Gastroesophageal sphincter (tissue), 4 donors: Measurements from ENCODE around the gene LAMA5. TPM values are rescaled to one million over a fixed set of nuclear protein-coding genes. Genes with fewer than 3 reads are reported as not detected.

Experiments used
- ATAC-seq: fragments of 150-250 bp; one replicate; pipeline ENCODE4 v1.9.1; 2016; ENCODE audit warnings: mild to moderate bottlenecking, moderate library complexity
- H3K27ac ChIP-seq, 4 donors: fragments of 200-600 bp; sonication (generic) in 3 of 4; 1 replicate in 3 of 4; 2 replicates in 1 of 4; pipeline ENCODE4 v1.5.1; 2016 to 2019
- H3K27me3 ChIP-seq: fragments of 200-600 bp; sonication (generic); one replicate; pipeline ENCODE4 v1.5.1; 2019
- H3K36me3 ChIP-seq, 2 donors: fragments of 200-600 bp; sonication (generic); one replicate each; pipeline ENCODE4 v1.5.1; 2019; ENCODE audit warnings: control low read depth in 1 of 2
- H3K4me1 ChIP-seq, 3 donors: fragments of 200-600 bp; sonication (generic); 1 replicate in 2 of 3; 2 replicates in 1 of 3; pipeline ENCODE4 v1.5.1; 2016 to 2019; ENCODE audit warnings: control low read depth in 2 of 3
- H3K4me3 ChIP-seq, 2 donors: fragments of 200-600 bp; sonication (generic); one replicate each; pipeline ENCODE4 v1.5.1; 2019; ENCODE audit warnings: mild to moderate bottlenecking in 1 of 2, moderate library complexity in 1 of 2
- H3K9me3 ChIP-seq, 3 donors: fragments of 200-600 bp; sonication (generic); one replicate each; pipeline ENCODE4 v1.5.1; 2017 to 2019; ENCODE audit warnings: control low read depth in 2 of 3
- CTCF ChIP-seq, 4 experiments: fragments of 200-600 bp in 2 of 4; fragments of 450-650 bp in 2 of 4; sonication (generic) in 1 of 4; IDR thresholded peaks; one replicate each; pipeline ENCODE4 v1.5.1; 2017 to 2019; ENCODE audit warnings: antibody characterized with exemption in 4 of 4, mild to moderate bottlenecking in 2 of 4, moderate library complexity in 2 of 4
- EP300 ChIP-seq: sonication (generic); formaldehyde crosslinking; IDR thresholded peaks from one replicate; pipeline ENCODE4 v1.6.1; 2017; ENCODE audit warnings: antibody characterized with exemption, mild to moderate bottlenecking
- POLR2A ChIP-seq, 2 donors: fragments of 450-650 bp; IDR thresholded peaks; one replicate each; pipeline ENCODE4 v1.6.1; 2017; ENCODE audit warnings: antibody characterized with exemption in 2 of 2, mild to moderate bottlenecking in 2 of 2, moderate library complexity in 1 of 2
- POLR2AphosphoS5 ChIP-seq: sonication (generic); formaldehyde crosslinking; IDR thresholded peaks from one replicate; pipeline ENCODE4 v1.6.1; 2017; ENCODE audit warnings: antibody characterized with exemption
- WGBS, 2 donors: methylation state at CpG; one replicate each; pipeline ENCODE4 v1.1.5; 2018; ENCODE audit warnings: low coverage in 1 of 2; 5-methylcytosine and 5-hydroxymethylcytosine counted together
- total RNA-seq, 4 donors: library from RNA; depleted of rRNA; stranded (reverse); fragments of >200 nt; gene quantifications; one replicate each; pipeline ENCODE4 v1.1.0, GENCODE V29; 2016

LAMA5 gene
- total RNA-seq, 4 donors from 2014 or later = 58.6 to 259 (median 172) TPM

DNA sequence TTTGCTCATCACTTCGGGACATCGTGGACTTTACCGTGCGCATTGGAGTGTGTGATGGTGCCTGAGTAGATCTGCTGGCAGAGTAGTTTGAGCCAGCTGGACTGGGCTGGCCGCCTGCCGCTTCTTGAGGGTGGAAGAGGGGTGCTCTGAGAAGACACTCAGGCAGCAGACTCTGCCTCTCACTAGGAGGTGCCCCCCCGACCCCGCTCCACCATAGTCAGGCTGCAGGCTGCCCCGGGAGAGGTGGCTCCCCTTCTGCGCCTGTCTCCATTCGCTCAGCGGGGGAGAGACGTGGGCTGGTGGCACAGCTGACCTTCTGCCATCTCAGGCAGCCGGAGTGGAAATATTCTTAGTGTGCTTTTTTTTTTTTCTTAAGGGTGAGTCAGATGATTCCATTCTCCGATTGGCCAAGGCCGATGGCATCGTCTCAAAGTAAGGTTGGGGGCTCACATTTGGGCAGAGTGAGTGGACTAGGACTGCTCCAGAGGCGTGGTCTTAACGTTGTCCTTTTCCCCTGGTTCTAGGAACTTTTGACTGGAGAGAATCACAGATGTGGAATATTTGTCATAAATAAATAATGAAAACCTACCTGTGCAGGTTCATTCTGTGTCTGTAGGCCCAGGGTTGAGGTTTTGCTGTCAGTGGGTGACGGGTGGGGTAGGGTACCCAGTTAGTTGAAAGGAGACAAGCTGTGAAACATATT, 21.0 kb upstream of the LAMA5 start:
- peaks cover 0 to 55% of the 10 kb centered on the region in 2 donors for H3K36me3 ChIP-seq
- no peak for ATAC-seq
- WGBS, 2 donors = 54 to 63% methylated on average over 7 to 10 of the region's 20 CpGs

DNA sequence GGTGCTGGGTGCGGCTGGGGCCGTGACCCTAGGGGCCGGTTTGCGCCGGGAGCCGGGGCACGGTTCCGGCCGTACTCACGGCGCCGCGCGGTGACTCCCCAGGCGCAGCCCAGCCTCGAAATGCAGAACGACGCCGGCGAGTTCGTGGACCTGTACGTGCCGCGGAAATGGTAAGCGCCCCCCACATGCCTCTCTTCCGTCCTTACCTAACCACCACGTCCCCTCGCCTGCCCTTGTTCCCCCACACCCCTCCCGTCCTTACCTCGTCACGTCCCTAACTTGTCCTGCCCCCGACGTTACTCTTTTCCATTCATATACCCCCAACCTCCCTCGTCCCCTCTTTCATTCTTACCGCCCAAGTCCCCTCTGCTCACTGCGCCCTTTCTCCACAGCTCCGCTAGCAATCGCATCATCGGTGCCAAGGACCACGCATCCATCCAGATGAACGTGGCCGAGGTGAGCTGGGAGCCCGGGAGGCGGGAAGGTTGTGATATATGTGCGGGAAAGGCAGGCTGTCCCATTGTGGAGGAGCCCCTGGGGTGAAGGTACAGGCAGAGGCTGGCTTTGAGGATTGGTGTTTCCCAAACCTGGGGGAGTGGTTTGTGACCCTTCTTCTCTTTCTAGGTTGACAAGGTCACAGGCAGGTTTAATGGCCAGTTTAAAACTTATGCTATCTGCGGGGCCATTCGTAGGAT, 20.3 kb upstream of the LAMA5 start:
- peak overlapping the region; percentile 89 to 96 (median 94) for H3K27ac ChIP-seq

More for the DNA sequence above, 21.0 kb upstream of the LAMA5 start:
- Histone ChIP-seq H3K4me1 (peaks cover 0 to 33% (median 19%) of the 10 kb centered on the region in 3 donors), H3K9me3 (no peaks in the 10 kb centered on the region), H3K27me3 (no peaks in the 10 kb centered on the region), H3K4me3 (peak overlapping the region in 1 of 2 donors; percentile 92), H3K27ac (peak overlapping the region in 3 of 4 donors; percentile 5 to 96 (median 95))
- no peak for TF ChIP-seq POLR2AphosphoS5

DNA sequence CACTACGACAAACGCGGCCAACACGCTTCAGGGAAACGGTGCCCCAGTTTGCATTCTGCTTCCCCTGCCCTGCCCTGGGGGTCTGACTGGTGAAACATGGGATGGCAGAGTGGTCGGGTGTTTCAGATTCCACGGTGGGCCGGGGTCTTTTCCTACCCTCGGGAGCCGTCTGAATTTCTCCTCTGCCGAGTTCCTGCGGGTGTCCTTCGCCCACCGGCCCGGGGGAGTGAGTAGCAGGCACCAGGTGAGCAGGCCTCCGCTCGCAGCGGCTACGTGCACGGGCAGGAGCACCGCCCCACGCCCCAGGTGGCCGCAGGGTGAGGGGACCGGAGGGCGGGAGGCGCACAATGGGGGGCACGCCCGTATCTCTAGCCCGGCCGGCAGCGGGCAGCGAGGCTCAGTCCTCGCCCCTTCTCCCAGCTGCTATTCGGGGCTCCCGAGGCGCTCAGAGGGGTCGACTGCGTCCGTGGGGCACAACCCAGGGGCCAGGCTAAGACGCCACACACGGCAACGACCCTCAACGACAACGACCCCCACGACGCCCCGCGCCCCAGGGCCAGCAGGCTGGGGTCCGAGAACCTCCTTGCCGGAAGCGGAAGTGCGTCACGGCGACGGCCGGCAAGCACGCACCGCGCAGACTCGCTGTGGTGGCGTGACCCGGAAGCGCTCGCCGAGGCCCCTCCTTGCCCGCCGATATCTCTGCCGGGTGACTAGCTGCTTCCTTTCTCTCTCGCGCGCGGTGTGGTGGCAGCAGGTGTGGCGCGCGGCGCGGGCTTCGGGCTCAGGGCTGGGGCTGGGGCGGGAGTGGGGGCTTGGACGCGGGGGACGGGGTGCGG, 19.5 kb upstream of the LAMA5 start, which contains the start of gene RPS21:
Gene RPS21, plus strand, starts transcription at position 721 of the 836 bp plus-strand sequence. CDS start 236 bp downstream, outside the sequence.
- TF ChIP-seq POLR2AphosphoS5 (peak; percentile 95), CTCF (IDR thresholded peaks at IDR 0.05) (no peak), POLR2A (IDR thresholded peaks at IDR 0.05) (peak; percentile 76 to 78), EP300 (no peak)
- no peaks in the 10 kb centered on the region for H3K27me3 ChIP-seq
- peaks cover 0 to 40% of the 10 kb centered on the region in 2 donors for H3K36me3 ChIP-seq
- ATAC-seq = peak; percentile 96
- H3K9me3 ChIP-seq = no peaks in the 10 kb centered on the region
- peaks cover 0 to 42% (median 24%) of the 10 kb centered on the region in 3 donors for H3K4me1 ChIP-seq
- H3K27ac ChIP-seq = peak within 1 kb of the TSS; percentile 89 to 96 (median 94)
- 0% methylated on average over 7 of the region's 83 CpGs; no CpG with 5 or more reads in 1 of the 2 donors for WGBS, 2 donors
- peak within 1 kb of the TSS; percentile 81 to 92 for H3K4me3 ChIP-seq

More for the DNA sequence above, 20.3 kb upstream of the LAMA5 start:
- peaks cover 0 to 39% (median 22%) of the 10 kb centered on the region in 3 donors for H3K4me1 ChIP-seq
- TF ChIP-seq EP300 (no peak), POLR2AphosphoS5 (no peak), POLR2A (IDR thresholded peaks at IDR 0.05) (no peak), CTCF (IDR thresholded peaks at IDR 0.05) (no peak)
- no peaks in the 10 kb centered on the region for H3K27me3 ChIP-seq
- no peak for ATAC-seq
- H3K9me3 ChIP-seq = no peaks in the 10 kb centered on the region
- whole genome bisulfite sequencing, 2 donors = 0 to 7% methylated on average over 17 to 23 of the region's 47 CpGs
- H3K4me3 ChIP-seq = peak overlapping the region; percentile 81 to 92
- peaks cover 0 to 48% of the 10 kb centered on the region in 2 donors for H3K36me3 ChIP-seq

GRCh38 chr20:62382306-62383198, 15.4 kb upstream of the LAMA5 start:
- TF ChIP-seq POLR2AphosphoS5 (no peak), CTCF (IDR thresholded peaks at IDR 0.05) (peak in 3 of 4 experiments; percentile 84 to 97 (median 93)), POLR2A (IDR thresholded peaks at IDR 0.05) (no peak), EP300 (no peak)
- 25 to 40% methylated on average over 5 to 11 of the region's 18 CpGs for WGBS, 2 donors
- Histone ChIP-seq H3K36me3 (no peaks in the 10 kb centered on the region), H3K9me3 (no peaks in the 10 kb centered on the region), H3K27me3 (no peaks in the 10 kb centered on the region), H3K4me1 (peaks cover 0 to 60% (median 22%) of the 10 kb centered on the region in 3 donors), H3K27ac (peak overlapping the region in 3 of 4 donors; percentile 52 to 57 (median 53)), H3K4me3 (no peak overlapping the region)
- peak; percentile 67 for ATAC-seq
